EH (cell line): Measurements from ENCODE around the gene CDX2.

ENCODE experiments used
- DNase-seq: peaks from one replicate; pipeline ENCODE4 v3.0.0-alpha.2; 2015; ENCODE audit warnings: low read depth

CDX2 gene

GRCh38 chr13:27917121-27917947 lies 51.8 kb downstream of the CDX2 start:
- no peak for DNase-seq

GRCh38 chr13:27915301-27916207 lies 53.6 kb downstream of the CDX2 start:
- DNase-seq, result no peak

GRCh38 chr13:27913160-27913559 lies 56.0 kb downstream of the CDX2 start:
- no peak for DNase-seq

- DNase-seq, result no peak
Observed at GRCh38 chr13:27911521-27911920, 57.6 kb downstream of the CDX2 start.
